Small intestine (tissue), 7 donors: ENCODE results near the gene TNS1. TPM values are rescaled to one million over a fixed set of nuclear protein-coding genes. Genes with fewer than 3 reads are reported as not detected.

ENCODE experiments used
- DNase-seq, 2 donors: peaks; one replicate each; pipeline versions ENCODE4 v3.0.0 to v3.0.0-alpha.2; 2013
- FAIRE-seq: peaks from 2 replicates; lab custom pipeline; 2012; peaks lifted over from hg19 to GRCh38; lab: Jason Lieb, UNC
- H3K27ac ChIP-seq, 3 donors: one replicate each; pipeline ENCODE4 v1.5.1; 2013; ENCODE audit warnings: low read length in 2 of 3, mild to moderate bottlenecking in 2 of 3, control low read depth in 1 of 3, inconsistent platforms in 1 of 3, low read depth in 1 of 3, moderate library complexity in 1 of 3
- H3K27me3 ChIP-seq, 3 donors: one replicate each; pipeline ENCODE4 v1.6.1; 2013; ENCODE audit warnings: low read length in 3 of 3, inconsistent platforms in 1 of 3; ENCODE audit not compliant: control insufficient read depth in 3 of 3, insufficient read depth in 3 of 3
- H3K36me3 ChIP-seq, 3 donors: one replicate each; pipeline ENCODE4 v1.6.1; 2013; ENCODE audit warnings: low read length in 3 of 3, inconsistent platforms in 1 of 3, low read depth in 1 of 3, mild to moderate bottlenecking in 1 of 3, moderate library complexity in 1 of 3; ENCODE audit not compliant: control insufficient read depth in 3 of 3, insufficient read depth in 2 of 3
- H3K4me1 ChIP-seq, 3 donors: one replicate each; pipeline ENCODE4 v1.6.1; 2013; ENCODE audit warnings: low read length in 2 of 3, inconsistent platforms in 1 of 3, low read depth in 1 of 3, mild to moderate bottlenecking in 1 of 3, moderate library complexity in 1 of 3; ENCODE audit not compliant: control insufficient read depth in 3 of 3, insufficient read depth in 2 of 3
- H3K4me3 ChIP-seq, 3 donors: one replicate each; pipeline ENCODE4 v1.5.1; 2013; ENCODE audit warnings: low read length in 3 of 3, control low read depth in 1 of 3, inconsistent platforms in 1 of 3, low read depth in 1 of 3, mild to moderate bottlenecking in 1 of 3, moderate library complexity in 1 of 3
- H3K9me3 ChIP-seq, 2 donors: one replicate each; pipeline ENCODE4 v1.6.1; 2013; ENCODE audit warnings: low read depth in 1 of 2, low read length in 1 of 2; ENCODE audit not compliant: control insufficient read depth in 2 of 2, insufficient read depth in 1 of 2
- WGBS, 3 donors: extraction: QIAGEN DNeasy Blood & Tissue Kit; methylation state at CpG; one replicate each; pipeline ENCODE4 v1.1.7; 2013; 5-methylcytosine and 5-hydroxymethylcytosine counted together
- polyA plus RNA-seq, 4 donors: library from polyadenylated mRNA; stranded (reverse) in 3 of 4; unstranded in 1 of 4; fragments of 200-250 nt in 3 of 4; fragments of 120-200 nt in 1 of 4; gene quantifications; one replicate each; pipeline versions ENCODE4 v1.2.1 to v1.2.3, GENCODE V29; 2013
- donor health status: healthy with polysubstance abuse.
- donor health status: control.
- donor health status: control.
- donor health status: Bipolar disorder and iron deficiency.
- donor health status: healthy.

Gene TNS1
- polyA plus RNA-seq, 4 donors: 1.3 to 52.1 (median 9.8) TPM

DNA sequence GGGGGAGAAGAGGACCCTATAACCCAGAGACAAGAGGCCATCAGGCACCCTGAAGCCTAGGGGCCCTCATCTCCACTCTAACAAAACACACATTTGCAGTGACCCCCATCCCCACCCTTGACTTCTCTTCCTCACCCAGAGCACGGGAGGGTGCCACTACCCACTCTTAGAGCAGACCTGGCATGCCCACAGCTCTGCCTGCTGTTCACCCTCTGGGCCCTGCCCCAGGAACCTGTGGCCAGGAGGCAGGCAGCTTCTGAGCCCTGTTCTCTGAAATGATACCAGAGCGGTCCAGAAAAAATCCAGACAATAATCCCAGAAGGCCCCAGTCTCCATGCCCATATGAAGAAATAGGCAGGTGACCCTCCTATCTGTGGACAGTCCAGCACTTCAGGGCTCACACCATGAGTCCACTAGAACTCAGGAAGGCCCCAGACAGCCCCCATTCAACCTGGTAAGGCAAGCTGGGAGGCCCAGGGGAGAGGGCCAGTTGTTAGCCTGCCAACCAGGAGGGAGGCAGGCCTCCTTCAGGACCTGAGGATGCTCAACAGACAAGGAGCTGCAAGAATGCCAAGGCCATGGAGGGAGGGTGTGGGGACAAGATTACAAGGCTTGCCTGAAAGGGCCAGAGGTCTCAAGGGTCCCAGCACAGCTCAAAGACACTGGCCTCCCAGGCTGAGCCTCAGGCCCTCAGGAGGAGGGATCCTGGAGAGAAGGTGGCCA is 75.0 kb downstream of the TNS1 start:
- FAIRE-seq: no peak
- 76 to 81% (median 78%) methylated on average over 2 of the region's 2 CpGs for WGBS, 3 donors
- peaks cover 0 to 2% (median 0%) of the 10 kb centered on the region in 3 donors for H3K4me1 ChIP-seq

DNA sequence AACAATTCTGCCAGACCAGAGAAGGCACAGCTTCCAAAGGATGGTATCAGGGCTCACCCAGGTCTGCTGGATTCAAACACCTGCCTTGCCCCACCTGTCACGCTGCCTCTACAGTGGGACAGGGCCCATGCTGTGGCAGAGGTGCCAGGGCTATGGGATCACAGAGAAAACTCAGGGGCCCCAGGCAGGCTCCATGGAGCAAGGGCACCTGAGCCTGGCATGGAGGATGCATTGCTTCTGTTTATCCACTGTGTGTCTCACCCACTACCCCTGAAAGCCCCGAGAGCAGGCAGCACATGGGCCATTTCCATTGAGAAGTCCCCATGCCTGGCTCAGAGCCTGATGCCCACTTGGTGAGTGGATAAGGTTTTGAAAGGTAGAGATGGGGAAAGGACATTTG is 76.0 kb downstream of the TNS1 start:
- H3K4me1 ChIP-seq: peaks cover 0 to 2% (median 0%) of the 10 kb centered on the region in 3 donors
- H3K36me3 ChIP-seq: peaks cover 0 to 3% (median 0%) of the 10 kb centered on the region in 3 donors
- peak overlapping the region in 1 of 3 donors; percentile 75 for H3K27ac ChIP-seq
- WGBS, 3 donors: 80 to 94% (median 91%) methylated on average over 2 of the region's 2 CpGs
- H3K27me3 ChIP-seq: no peaks in the 10 kb centered on the region
- no peak for FAIRE-seq
- DNase-seq: no peak
- H3K4me3 ChIP-seq: no peak overlapping the region
- H3K9me3 ChIP-seq: no peaks in the 10 kb centered on the region

More for the DNA sequence above, 75.0 kb downstream of the TNS1 start:
- peaks cover 0 to 3% (median 0%) of the 10 kb centered on the region in 3 donors for H3K36me3 ChIP-seq
- no peaks in the 10 kb centered on the region for H3K9me3 ChIP-seq
- no peak for DNase-seq
- no peak overlapping the region for H3K4me3 ChIP-seq
- H3K27ac ChIP-seq: peak overlapping the region in 2 of 3 donors; percentile 33 to 75
- no peaks in the 10 kb centered on the region for H3K27me3 ChIP-seq

DNA sequence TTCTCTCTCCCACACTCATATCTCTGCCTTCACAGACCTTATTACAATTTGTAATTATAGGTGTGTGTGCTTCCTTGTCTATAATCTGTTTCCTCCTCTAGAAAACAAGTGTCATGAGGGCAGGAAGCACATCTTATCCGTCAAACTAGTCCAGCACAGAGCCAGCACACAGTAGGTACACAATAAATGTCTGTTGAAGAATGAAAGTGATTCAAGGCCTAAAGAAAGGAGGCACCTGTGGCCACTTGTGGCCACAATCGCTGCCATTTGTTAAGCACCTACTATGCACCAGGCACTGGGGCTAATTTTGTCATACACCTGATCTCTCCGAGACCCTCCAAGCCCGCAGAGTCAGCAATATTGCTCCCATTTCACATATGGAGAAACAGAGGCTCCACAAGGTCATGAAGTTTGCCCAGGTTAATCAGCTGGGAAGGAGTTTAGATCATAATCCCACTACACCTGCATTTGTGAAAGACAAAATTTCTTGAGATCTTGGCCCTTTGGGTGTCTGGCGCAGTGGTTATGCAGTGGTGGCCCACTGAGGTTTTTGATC is 78.4 kb downstream of the TNS1 start:
- DNase-seq (no peak), FAIRE-seq (no peak)
- no peaks in the 10 kb centered on the region for H3K27me3 ChIP-seq
- no peak overlapping the region for H3K4me3 ChIP-seq
- H3K27ac ChIP-seq: peak overlapping the region in 2 of 3 donors; percentile 15 to 79
- WGBS, 3 donors: 73 to 84% (median 73%) methylated on average over 5 of the region's 5 CpGs
- H3K4me1 ChIP-seq: peaks cover 0 to 5% (median 0%) of the 10 kb centered on the region in 3 donors
- H3K36me3 ChIP-seq: peaks cover 0 to 9% (median 0%) of the 10 kb centered on the region in 3 donors
- no peaks in the 10 kb centered on the region for H3K9me3 ChIP-seq

DNA sequence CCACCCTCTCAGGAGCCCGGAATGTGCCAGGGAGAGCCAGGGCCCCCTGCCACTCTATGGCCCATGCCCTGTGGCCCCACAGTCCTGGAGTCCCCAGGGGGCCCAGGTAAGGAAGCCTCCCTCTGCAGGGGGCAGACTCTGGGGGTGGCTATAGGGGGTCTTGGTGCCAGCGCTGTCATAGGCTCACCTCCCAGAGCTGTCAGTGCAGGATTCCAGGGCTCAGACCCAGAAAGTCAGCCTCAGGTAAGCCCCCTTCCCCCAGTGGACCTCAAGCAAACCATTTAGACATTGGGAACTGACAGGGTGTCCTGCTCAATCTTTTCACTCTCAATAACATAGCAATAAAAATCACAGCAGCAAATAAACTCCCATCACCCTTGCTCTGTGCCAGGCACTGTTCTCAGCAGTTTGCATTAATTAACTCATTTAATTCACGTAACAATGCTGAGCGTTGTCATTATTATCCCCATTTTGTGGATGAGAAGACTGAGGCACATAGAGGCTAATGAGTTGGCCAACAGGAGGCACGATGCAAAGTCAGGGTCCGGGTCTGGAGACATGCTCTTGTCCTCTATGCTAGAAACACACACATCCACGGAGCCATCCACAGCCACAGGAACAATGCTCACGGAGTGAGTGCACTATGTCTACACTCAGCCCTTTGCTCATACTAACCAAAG is 79.6 kb downstream of the TNS1 start:
- H3K4me1 ChIP-seq: peaks cover 0 to 13% (median 0%) of the 10 kb centered on the region in 3 donors
- peak overlapping the region in 2 of 3 donors; percentile 40 to 79 for H3K27ac ChIP-seq
- DNase-seq (no peak), FAIRE-seq (no peak)
- 82 to 90% (median 88%) methylated on average over 8 of the region's 8 CpGs for WGBS, 3 donors
- peaks cover 0 to 14% (median 0%) of the 10 kb centered on the region in 3 donors for H3K36me3 ChIP-seq
- H3K4me3 ChIP-seq: no peak overlapping the region
- H3K9me3 ChIP-seq: no peaks in the 10 kb centered on the region
- H3K27me3 ChIP-seq: peaks cover 0 to 2% (median 0%) of the 10 kb centered on the region in 3 donors

DNA sequence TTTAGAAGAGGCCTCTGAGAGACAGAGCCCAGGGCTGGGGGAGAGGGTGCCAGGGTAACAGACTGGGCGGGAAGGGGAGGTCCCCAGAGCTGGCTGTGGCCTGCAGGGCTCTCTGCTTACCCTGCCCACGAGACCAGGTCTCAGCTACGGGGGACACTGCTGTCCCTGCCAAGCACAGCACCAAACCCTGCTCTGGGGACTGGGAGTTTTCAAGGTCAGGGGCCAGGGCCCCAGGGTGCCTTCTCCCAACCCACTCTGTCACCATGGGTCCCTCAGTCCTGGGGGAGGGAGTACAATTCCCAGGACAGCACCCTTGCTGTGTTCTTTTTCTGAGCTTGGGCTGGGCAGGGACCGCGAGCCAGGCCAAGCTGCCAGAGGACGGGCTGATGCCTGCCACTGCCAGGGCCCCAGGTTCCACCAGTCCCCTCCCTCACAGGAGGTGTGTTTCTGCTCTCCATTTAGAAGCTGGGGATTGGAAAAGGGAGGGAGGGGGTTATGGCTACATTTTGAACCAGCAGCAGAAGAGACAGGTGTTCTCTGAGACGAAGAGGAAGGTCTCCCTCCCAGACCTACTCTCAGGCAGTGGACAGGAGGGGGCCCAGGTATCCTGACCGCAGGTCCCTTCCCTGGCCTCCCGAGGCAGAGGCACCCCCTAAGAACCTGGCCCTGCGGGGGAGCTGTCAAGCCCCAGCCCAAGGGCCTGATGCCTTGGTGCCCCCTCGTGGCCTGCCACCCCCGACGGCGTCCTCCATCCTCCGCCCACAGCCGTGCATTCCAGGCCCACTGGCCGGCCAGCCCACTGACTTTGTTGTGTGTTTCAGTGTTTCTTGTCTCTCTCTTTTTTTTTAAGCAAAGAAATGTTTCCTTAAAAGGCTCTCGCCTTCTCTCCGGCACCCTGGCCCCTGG is 80.4 kb downstream of the TNS1 start:
- H3K4me3 ChIP-seq: no peak overlapping the region
- H3K4me1 ChIP-seq: peaks cover 0 to 13% (median 0%) of the 10 kb centered on the region in 3 donors
- 67 to 82% (median 81%) methylated on average over 19 of the region's 19 CpGs for WGBS, 3 donors
- H3K9me3 ChIP-seq: no peaks in the 10 kb centered on the region
- no peak for FAIRE-seq
- H3K36me3 ChIP-seq: peaks cover 0 to 14% (median 0%) of the 10 kb centered on the region in 3 donors
- H3K27ac ChIP-seq: peak overlapping the region in 2 of 3 donors; percentile 51 to 79
- peaks cover 0 to 2% (median 0%) of the 10 kb centered on the region in 3 donors for H3K27me3 ChIP-seq
- no peak for DNase-seq

DNA sequence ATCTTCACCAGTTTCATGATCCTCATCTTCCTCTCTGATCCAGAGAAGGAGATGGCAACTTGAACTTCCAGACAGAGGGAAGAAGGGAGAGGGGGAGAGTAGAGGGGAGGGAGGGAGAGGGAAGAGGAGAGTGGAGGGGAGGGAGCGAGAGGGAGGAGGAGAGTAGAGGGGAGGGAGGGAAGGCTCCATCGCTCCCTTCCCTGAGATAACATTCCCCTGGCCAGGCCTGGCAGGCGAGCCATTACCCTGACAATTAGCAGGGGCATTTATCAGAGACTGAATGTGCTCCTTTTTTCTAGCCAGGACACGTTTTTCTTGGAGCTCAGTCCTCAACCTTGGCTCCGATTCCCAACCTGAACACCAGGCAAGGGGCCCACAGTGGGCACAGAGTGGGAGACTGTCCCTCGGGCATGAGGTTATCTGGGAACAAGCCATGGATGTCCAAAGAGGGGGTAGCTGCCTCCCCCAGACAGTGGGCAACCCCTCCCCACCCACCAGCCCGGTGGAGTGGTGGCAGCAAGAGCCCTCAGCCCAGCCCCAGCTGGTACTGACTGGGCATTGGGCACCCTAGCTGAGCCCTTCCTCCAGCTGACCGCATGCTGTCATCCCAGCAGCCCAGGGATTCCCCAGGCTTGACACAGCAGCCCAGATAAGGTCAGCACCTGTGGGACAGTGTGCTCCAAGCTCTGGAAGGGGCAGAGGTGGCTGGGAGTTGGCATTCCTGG is 81.8 kb downstream of the TNS1 start:
- H3K9me3 ChIP-seq: no peaks in the 10 kb centered on the region
- peaks cover 0 to 13% (median 0%) of the 10 kb centered on the region in 3 donors for H3K4me1 ChIP-seq
- H3K27ac ChIP-seq: peak overlapping the region in 2 of 3 donors; percentile 53 to 79
- DNase-seq (no peak), FAIRE-seq (no peak)
- H3K27me3 ChIP-seq: peaks cover 0 to 2% (median 0%) of the 10 kb centered on the region in 3 donors
- 60 to 66% (median 64%) methylated on average over 8 of the region's 8 CpGs for WGBS, 3 donors
- no peak overlapping the region for H3K4me3 ChIP-seq
- peaks cover 0 to 18% (median 0%) of the 10 kb centered on the region in 3 donors for H3K36me3 ChIP-seq

DNA sequence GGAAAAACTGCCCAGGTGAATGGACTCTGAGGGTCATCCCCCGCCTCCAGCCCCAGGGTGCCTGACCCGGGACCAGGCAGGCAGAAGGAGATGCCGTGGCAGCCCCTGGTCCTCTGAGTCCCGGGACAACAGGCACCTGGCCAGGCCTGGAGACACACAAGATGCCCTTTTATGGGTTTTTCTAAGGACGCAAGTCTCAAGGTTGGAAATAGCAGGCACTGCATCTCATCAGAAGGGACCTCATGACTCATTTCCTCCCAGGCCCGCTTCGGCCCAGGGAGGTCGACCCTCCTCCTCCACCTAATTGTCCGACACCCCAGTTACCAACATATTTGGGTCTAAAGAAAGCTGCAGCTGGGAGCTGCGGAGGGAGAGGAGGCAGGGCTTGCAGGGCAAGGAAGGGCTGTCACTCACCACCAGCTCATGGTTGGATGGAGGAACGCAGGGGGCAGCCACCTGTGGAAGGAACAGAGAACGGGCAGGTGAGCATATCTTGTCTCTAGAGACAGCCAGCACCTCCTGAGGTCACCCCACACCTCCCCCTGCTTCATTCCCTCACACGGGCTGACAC is 82.9 kb downstream of the TNS1 start:
- peaks cover 0 to 13% (median 0%) of the 10 kb centered on the region in 3 donors for H3K4me1 ChIP-seq
- peak overlapping the region in 1 of 3 donors; percentile 81 for H3K27ac ChIP-seq
- no peak for FAIRE-seq
- no peak for DNase-seq
- H3K4me3 ChIP-seq: no peak overlapping the region
- WGBS, 3 donors: 61 to 72% (median 70%) methylated on average over 13 of the region's 13 CpGs
- no peaks in the 10 kb centered on the region for H3K9me3 ChIP-seq
- H3K27me3 ChIP-seq: peaks cover 0 to 2% (median 0%) of the 10 kb centered on the region in 3 donors
- H3K36me3 ChIP-seq: peaks cover 0 to 26% (median 0%) of the 10 kb centered on the region in 3 donors
